ENCODE results near the gene RACGAP1. TPM values are rescaled to one million over a fixed set of nuclear protein-coding genes. Genes with fewer than 3 reads are reported as not detected.

The RACGAP1 gene
- total and polyA plus RNA-seq, 2 of the 8 experiments (the other 6 are each of a cell fraction or from before 2014, with no cell fraction given): 18.0 to 66.3 TPM

- H3K27me3 ChIP-seq (replicated peaks in 1 of 4; ENCODE audit: control insufficient read depth in 3 of 4, extremely low read depth in 1 of 4, insufficient read depth in 3 of 4, low read length in 3 of 4): no peaks in the 10 kb centered on the region
- no peaks in the 10 kb centered on the region for H3K79me1 ChIP-seq (ENCODE audit: low read depth, low read length)
- H2BK12ac ChIP-seq (ENCODE audit: low read depth, low read length): no peak overlapping the region
- no peak overlapping the region for H3K4ac ChIP-seq (replicated peaks; ENCODE audit: insufficient read length, low read depth, low read length)
- H3K18ac ChIP-seq (ENCODE audit: extremely low read depth, low read length): no peak overlapping the region
- no peak overlapping the region for H3K27ac ChIP-seq (ENCODE audit: low read depth, low read length)
- no peak overlapping the region for H3K4me2 ChIP-seq (ENCODE audit: insufficient read depth in 1 of 2, low read depth in 2 of 2, low read length in 2 of 2)
- no peak overlapping the region for H3K4me3 ChIP-seq (ENCODE audit: extremely low read depth in 1 of 4, insufficient read depth in 2 of 4, low read depth in 3 of 4, low read length in 4 of 4)
- H2BK15ac ChIP-seq (ENCODE audit: low read length): no peak overlapping the region
- FAIRE-seq (no peak), DNase-seq (ENCODE audit: low read depth in 1 of 2, low spot score in 2 of 2) (no peak)
- no peaks in the 10 kb centered on the region for H3K23me2 ChIP-seq (ENCODE audit: low read depth, low read length)
- H2BK120ac ChIP-seq (replicated peaks; ENCODE audit: low read depth, low read length): no peak overlapping the region
- TF ChIP-seq BACH1 (IDR thresholded peaks at IDR 0.05; ENCODE audit: low read length): no peak
- TF ChIP-seq EGR1 (IDR thresholded peaks at IDR 0.05; ENCODE audit: borderline replicate concordance, low read depth, low read length): no peak
- no peaks in the 10 kb centered on the region for H3K79me2 ChIP-seq (ENCODE audit: control insufficient read depth in 1 of 2, insufficient read depth in 2 of 2, low read length in 2 of 2)
- H3K14ac ChIP-seq (ENCODE audit: insufficient read length): no peak overlapping the region
- no peak overlapping the region for H4K5ac ChIP-seq (ENCODE audit: insufficient read length, low read depth, low read length)
- H2BK20ac ChIP-seq (ENCODE audit: low read length): no peak overlapping the region
- peaks cover 0 to 6% of the 10 kb centered on the region in 2 experiments for H4K20me1 ChIP-seq (replicated peaks in 1 of 2; ENCODE audit: control insufficient read depth in 1 of 2, insufficient read depth in 2 of 2, low read length in 2 of 2)
- WGBS, 2 experiments (ENCODE audit: extremely low coverage in 1 of 2, insufficient coverage in 1 of 2, insufficient read length in 1 of 2, insufficient replicate concordance in 2 of 2, low coverage in 1 of 2, low lambda C conversion rate in 2 of 2, missing lambda C conversion rate in 1 of 2): 88% methylated on average over 4 of the region's 4 CpGs; no CpG with 5 or more reads in 1 of the 2 experiments
- peaks cover 20 to 51% (median 39%) of the 10 kb centered on the region in 4 experiments for H3K36me3 ChIP-seq (ENCODE audit: control insufficient read depth in 2 of 4, insufficient read depth in 4 of 4, low read length in 3 of 4)
- H3K9me3 ChIP-seq (ENCODE audit: insufficient read depth in 2 of 2, low read depth in 1 of 2, low read length in 1 of 2): no peaks in the 10 kb centered on the region
- H3K4me1 ChIP-seq (replicated peaks in 1 of 4; ENCODE audit: control insufficient read depth in 3 of 4, insufficient read depth in 4 of 4, low read length in 3 of 4): peaks cover 0 to 6% (median 2%) of the 10 kb centered on the region in 4 experiments; a peak in 3 of 7 replicates
- H2BK5ac ChIP-seq (ENCODE audit: low read depth, low read length): no peak overlapping the region
- no peak overlapping the region for H3K9ac ChIP-seq (replicated peaks in 1 of 4; ENCODE audit: extremely low read depth in 1 of 4, low read depth in 3 of 4, low read length in 3 of 4)
- no peak overlapping the region for H2AK5ac ChIP-seq (ENCODE audit: low read depth, low read length)
- POLR2A ChIA-PET (ENCODE audit: partially characterized antibody): no interaction called here
- H4K8ac ChIP-seq (ENCODE audit: extremely low read depth, insufficient read depth, low read length): no peak overlapping the region
- H3K56ac ChIP-seq (replicated peaks; ENCODE audit: insufficient read length, low read depth, low read length): no peak overlapping the region
- H4K91ac ChIP-seq (replicated peaks; ENCODE audit: insufficient read length, low read length): no peak overlapping the region
- no peak overlapping the region for H2AFZ ChIP-seq (ENCODE audit: low read length)
- CTCF ChIA-PET (ENCODE audit: partially characterized antibody): interaction anchor here (0.6 to 3.3 kb wide), 8 partner anchors 9 to 318 kb away, joined by 3 to 20 read pairs (median 4); partner anchors contain the start of gene COX14
- no peak overlapping the region for H3K23ac ChIP-seq (ENCODE audit: insufficient read length)
Observed at GRCh38 chr12:49990273-49990672, 35.0 kb downstream of the RACGAP1 start.
